HTR-8/SVneo (cell line): ENCODE results near the gene WNK2.
"Not testable (repeated sequence)": the region's sequence is repeated elsewhere in the genome, so short reads cannot be mapped to it uniquely, and the experiment has no call there.

ENCODE experiments used
- DNase-seq: peaks from one replicate; pipeline ENCODE4 v3.0.0; 2011; ENCODE audit warnings: low spot score, mixed read lengths; ENCODE audit not compliant: insufficient read length
- FAIRE-seq: peaks from 2 replicates; lab custom pipeline; 2011; peaks lifted over from hg19 to GRCh38; lab: Jason Lieb, UNC

WNK2 gene

DNA sequence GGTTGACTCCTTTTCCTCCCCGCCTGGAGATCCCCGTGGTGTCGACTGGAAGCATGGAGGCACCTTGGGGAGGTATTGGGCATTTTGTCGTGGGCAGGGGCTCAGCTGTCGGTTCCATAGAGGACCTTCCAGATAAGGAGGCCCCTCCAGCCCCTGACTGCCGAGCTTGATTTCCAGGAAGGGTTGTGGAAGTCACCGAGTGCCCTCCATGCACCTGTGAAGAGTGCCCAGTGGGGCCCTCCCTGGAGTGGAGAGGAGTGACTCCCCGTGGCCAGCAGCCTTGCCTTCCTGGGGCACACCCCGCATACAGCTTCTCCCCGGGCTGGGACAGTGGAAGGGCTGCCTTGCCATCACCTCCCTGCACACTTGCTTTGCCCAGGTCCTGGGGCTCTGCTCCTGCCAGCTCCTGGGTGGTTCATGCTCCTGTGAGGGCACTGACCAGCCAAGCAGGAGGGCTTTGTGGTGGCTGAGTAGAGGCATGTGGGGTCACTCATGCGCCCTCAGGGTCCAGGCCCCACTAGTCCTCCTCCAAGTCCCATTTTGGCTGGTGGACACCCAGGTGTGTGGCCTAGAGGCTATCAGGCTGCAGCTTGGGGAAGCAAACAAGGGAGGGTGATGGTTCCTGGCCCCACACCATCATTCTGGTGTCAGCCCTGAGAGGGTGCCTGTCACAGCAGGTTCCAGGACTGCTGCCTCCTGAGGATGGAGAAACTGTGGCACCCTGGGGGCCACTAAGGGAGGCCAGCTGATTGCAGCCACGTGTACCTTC, 133.0 kb downstream of the WNK2 start:
- FAIRE-seq (no peak), DNase-seq (no peak)

DNA sequence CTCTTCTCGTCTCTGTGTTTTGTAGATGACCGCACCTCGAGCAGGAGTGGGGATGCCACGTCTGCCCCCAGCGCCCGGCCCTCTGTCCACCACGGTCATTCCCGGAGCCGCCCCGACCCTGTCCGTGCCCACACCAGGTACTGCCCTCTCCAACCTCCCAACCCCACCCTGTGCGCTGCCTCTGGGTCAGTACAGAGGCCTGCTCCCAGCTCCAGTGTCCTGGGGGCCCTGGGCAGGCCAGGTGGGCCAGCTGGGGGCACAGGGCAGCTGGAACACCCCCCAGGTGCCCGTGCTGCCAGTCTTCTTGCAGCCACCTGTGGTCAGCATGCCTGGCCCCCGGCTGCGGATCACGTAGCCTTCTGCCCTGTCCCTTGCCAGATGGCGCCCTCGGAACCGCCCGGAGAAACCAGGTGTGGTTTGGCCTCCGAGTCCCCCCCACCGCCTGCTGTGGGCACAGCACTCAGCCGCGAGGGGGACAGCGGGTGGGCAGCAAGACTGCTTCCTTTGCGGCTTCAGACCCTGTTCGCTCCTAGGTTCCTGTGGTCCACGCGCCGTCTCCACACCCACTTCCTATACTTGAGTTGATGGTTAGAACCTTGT, 133.7 kb downstream of the WNK2 start:
- DNase-seq, result no peak
- no peak for FAIRE-seq

DNA sequence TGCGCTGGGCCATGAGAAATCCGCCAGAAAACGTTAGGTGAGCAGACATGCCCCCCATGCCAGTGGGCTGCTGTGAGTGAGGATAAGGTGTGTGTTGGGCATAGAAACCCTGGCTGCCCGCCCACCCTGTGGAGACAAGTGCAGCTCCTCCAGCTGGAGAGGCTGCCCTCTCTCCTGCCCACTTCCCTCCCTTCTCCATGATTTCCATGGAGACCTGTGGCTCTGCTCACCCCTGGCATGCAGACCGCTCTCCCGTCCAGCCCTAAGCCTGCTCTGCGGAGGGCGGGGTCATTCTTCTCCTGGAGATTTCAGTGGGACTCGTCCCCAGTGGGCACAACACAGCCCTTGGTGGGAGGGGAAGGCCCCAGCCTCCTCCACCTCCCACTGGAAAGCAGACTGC, 134.5 kb downstream of the WNK2 start:
- FAIRE-seq, result no peak
- DNase-seq, result no peak

DNA sequence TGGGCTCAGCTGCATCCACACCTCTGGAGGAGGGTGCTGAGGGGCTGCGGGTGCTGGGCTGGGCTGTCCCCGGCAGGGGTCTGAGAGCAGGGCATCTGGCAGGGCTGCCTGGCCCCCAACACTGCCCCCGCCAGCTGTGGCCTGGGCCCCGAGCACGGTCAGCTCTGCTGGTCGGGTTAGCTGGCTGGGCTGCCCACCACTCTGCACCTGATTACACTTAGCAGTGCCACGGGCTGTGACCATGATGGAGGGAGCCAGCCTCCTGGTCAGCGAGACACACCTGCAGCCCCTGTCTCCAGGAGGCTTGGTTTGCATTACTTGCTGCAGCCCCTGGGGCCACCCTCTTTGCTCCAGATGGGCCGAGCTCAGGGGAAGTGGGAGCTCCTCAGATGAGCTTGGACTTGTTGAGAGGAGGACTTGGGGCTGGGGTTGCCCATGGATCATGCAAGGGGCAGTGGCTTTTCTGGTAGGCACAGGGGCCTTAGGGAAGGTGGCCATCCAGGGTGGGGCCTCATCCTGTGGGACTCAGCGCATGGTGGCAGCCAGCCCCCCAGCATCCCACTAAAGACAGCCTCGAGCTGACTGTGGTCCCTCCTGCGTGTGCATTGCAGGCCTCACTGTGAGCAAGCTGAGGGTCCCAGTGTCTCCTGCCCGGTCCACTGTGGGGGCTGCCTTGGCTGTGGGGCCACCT, 135.5 kb downstream of the WNK2 start:
- FAIRE-seq (no peak), DNase-seq (no peak)

DNA sequence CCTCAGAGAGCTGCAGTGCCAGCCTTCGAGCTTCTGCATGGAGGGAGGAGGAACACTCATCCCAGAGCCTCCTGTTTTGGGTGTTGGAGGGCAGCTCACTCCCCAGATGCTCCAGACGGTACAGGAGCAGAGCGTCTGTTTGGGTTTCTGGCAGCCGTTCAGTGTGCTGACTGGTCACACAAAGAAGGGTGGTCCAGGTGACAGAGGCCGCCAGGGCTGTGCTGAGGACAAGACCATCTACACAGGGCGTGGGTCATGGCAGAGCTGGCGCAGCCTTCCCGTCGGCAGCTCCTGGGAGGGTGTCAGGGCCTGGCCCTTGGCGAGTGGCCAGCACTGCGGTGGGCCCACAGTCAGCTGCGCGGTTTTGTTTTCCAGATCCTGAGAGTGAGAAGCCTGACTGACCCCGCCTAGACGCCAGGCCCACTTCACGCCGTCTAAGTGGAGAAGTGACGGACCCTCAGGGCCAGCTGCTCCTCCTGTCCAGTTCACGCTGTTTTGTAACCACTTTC, 136.1 kb downstream of the WNK2 start:
- FAIRE-seq (no peak), DNase-seq (no peak)

DNA sequence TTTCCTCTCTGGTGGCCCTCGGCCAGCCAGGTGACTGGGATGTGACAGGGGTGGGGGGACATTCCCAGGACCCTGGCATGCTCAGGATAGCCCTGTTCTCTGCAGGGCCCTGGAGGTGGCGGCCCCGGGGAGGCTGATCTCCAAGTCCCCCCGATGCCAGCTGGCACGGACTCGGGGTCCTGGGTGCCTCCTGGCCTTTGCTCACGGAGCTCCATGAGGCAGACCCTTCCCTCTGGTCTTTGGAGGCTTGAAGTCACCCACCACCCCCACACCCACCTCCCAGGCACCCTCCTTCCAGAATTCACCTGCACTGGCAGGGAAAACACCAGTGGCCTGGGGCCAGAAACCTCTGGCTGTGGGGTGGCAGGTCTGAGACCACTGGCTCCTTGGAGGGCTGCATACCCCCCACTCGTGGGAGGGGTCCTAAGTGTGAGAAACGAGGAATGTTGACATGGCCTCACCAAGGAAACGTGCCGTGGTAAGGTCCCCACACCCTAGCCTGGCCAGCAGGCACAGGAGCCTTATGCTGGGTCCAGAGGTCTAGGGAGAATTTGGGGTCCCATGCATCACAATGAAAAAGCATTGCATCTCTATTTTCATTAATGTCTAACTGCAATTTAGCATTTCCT, 136.8 kb downstream of the WNK2 start:
- DNase-seq (no peak), FAIRE-seq (no peak)

DNA sequence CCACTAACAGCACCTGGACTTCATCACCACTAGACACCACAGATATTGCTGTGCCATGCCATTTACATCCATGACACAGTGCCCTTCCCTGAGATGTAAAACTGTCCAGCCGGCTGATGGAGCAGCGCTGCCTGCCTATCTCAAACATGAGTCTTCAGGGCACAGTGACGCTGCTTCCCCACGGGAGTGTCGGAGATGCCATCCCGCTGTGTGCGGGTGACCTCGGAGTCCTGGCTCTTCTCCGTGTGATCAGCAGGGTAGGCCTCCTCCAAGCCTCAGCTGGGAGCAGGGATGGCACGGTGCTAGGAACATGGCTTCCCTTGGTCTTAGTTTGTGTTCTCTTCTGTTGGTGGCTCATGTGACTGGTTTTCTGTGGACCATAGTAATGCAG, 137.3 kb downstream of the WNK2 start:
- FAIRE-seq, result no peak
- DNase-seq, result no peak

DNA sequence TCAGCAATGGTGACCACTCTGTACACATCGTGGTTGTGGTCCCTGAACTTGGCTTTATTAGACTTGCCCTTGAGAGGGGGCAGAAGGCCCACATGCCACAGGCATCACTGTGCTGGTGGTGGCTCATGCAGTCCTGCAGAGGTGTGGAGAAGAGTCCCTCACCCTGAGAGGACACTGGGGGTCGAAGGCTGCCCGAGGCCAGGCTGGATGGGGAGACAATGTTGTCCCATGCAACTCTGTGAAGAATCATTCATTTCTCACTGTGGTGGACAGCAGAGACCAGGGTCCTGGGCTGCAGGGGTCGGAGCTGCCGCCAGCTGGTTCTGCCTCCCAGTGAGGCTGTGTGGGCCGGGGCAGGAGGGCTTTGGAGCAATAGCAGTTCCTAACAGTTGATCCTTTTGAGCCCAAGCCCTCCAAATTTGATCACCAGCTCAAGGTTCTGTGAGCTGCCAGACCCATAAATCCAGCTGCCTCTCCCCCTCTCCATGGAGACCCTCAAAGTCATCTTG, 139.6 kb downstream of the WNK2 start:
- DNase-seq, FAIRE-seq: not testable (repeated sequence)

DNA sequence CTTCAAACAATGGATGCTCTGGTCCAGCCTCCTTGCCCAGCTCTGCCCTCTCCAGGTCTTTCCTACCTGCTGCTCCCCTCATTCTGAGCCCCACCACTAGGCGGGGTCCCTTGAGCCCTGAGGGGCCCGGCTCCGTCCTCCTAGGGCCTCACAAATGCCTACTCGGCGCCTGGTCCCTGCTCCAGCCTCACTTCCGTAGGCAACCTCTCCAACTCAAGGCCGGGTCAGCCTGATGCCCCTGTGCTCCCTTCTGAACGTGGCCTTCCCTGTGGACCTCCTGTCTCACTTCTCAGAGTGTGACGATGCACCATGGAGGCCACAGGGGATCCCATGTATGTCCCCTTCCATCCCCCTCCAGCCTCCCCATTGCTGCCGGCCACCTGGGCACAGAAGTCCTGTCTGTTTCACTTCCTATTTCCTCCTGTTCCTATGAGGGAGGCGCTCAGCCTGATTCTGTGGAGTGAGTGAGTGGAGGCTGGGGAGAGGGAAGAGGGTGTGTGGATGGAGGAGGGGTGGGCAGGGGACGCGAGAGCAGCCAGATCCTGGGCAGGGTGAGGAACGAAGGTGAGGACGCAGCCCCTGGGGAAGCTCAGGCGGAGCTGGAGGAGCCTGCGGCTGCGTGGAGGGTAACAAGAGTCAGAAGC, 140.4 kb downstream of the WNK2 start:
- DNase-seq (no peak), FAIRE-seq (no peak)

DNA sequence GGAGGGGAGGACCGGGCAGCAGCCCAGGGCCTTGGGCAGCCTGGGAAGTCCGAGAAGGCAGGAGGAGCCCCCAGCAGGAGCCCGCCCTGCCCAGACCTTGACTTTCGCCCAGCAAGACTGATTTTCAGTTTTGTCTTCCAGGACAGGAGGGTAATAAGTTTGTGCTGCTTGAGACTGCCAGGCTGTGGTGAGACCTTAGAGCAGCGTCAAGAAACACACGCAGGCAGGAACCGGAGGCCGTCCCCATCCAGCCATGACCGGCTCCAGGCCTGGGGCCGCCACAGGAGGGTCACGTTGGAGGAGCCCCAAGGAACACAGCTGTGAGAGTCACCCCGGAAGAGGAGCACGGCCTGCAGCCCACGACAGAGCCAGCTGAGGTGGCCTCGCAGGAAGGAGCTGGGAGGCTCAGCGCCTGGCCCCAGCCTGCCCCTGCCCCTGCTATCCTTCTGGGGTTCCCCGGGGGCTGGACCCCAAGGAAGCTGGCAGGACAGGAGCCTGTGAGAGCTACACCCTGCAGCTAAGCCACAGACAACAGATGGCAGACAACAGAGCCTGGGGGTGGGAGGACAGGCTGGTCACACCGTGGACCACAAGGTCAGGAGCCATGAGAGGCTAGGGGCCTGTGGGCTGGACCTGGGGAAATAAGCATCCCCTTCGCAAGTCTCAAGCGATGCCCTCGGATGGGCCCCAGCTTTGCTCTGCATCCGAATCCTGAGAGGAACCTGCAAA, 141.5 kb downstream of the WNK2 start:
- DNase-seq (no peak), FAIRE-seq (no peak)

DNA sequence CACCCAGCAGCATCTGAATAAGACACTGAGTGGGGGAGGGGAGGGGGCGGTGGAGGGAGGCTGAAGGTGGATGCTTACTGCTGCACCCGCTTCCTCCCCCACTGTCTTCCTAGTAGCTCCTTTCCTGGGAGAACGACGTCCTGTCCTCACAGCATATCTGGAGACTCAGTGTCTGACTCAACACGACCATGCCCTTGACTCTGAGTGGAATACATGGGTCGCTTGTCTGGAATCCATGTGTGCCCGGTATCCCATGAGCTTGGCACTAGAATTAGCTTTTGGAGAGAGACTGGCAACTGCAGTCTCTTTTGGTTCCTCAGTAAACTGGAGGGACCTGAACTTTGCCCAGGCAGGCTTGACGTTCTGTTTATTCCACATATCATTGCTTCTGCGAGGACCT, 142.1 kb downstream of the WNK2 start:
- DNase-seq (no peak), FAIRE-seq (no peak)

DNA sequence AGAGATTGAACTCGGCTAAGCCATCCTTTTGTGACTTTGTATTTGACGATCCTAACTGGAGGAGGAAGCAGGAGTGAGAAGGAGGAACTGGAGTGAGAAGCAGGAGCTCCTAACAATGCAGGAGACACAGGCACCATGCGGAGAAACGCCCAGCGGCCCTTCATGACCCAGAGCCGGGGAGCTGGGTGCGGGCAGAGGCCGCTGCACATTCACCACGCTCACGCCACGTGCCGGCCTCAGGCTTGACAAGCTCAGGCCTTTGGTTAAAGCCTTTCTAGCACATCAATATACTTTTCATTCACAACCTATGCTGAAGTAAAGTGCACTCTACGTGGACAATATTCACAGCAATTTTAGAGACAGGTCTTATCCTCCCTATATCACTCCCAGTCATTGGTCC, 142.7 kb downstream of the WNK2 start:
- no peak for FAIRE-seq
- DNase-seq, result no peak

DNA sequence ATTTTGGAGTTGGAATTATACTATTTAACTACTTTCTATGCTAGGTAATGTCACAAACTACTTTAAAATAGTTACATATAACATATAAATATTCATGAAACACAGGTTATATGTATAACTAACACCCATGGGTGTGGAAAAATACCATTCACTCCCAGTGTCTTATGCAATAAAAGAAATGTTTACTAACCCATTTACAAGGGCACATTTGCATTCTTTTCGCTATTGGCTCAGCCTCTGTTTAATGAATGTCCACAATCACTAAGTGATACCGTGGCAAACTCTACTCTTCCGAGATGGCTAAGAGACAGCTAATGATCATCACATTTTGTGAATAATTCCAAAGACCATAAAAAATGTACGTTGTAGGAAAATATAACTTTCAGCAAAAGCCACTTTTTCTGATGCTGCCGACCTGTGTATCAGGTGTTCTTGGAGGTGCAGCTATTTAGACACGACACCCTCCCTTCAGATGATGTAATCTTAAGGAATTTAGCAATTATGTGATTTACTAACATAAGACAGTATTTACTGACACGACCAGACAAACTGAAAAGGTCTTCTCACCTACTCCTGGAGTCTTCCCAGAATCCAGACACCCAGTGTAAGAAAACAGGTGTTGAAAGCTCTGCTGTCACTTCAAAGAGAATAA, 145.8 kb downstream of the WNK2 start:
- FAIRE-seq (no peak), DNase-seq (no peak)

DNA sequence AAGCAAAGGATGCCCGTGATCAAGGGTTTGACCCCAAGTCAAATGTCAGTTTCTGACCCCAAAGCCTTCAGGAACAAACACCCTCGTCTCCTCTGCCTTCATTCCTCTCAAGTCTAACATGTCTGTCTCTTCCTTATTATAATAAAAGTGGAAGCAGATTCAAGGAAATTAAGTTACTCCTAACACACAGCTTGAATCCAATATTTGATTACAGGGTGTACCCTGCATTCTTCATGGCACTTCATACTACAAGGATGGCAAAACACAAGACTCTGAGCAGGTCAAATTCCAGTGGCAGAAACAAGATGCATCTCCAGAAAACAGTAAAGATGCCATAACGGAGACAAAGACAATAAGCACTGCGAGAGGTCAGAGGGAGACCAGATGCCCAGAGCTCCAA, 148.4 kb downstream of the WNK2 start:
- FAIRE-seq, result no peak

DNA sequence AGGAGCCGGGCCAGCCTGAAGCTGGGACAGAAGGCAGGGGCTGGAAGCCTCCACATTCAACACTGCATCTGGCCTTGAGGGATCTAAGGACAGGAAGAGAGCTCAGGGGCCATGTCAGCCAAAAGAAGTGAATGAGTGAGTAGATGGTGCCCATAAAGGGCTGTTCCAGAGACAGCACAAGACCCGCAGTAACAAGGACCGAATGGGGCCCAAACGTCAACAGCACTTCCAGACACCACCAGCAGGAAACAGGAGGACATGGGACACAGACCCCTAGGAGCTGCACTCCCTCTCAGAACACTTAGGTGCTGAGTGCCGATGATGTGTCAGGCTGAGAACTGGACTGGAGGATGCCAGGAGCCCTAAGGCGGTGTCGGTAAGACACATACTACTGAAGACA, 152.8 kb downstream of the WNK2 start:
- no peak for FAIRE-seq

More for the DNA sequence above, 148.4 kb downstream of the WNK2 start:
- DNase-seq, result no peak

DNA sequence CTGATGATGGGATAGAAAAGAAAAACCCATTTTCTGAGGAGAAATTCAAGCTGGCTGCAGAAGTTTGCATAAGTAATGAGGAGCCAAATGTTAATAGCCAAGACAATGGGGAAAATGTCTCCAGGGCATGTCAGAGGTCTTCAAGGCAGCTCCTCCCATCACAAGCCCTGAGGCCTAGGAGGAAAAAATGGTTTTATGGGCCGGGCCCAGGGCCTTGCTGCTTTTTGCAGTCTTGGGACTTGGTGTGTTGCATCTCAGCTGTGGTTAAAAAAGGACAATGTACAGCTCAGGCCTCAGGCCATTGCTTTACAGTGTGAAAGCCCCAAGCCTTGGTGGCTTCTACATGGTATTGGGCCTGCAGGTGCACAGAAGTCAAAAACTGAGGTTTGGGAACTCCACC, 154.3 kb downstream of the WNK2 start:
- DNase-seq, FAIRE-seq: not testable (repeated sequence)

More for the DNA sequence above, 152.8 kb downstream of the WNK2 start:
- DNase-seq, result no peak

DNA sequence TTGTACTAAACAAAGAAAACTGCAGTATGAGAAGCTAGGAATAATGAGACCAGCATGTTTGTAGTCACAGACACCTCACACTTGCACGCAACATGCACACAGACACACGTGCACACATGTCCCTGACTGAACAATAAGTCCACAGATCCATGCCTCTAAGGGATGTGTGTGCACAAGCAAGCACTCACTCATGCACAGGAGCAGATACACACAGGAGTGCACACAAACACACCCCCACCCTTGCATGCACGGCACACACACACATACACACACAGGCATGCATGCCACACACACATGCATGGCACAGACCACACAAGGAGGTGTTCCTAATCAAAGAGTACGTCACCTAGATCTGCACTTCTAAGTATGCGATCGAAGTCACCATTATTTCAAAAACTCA, 156.2 kb downstream of the WNK2 start:
- FAIRE-seq (no peak), DNase-seq (no peak)

DNA sequence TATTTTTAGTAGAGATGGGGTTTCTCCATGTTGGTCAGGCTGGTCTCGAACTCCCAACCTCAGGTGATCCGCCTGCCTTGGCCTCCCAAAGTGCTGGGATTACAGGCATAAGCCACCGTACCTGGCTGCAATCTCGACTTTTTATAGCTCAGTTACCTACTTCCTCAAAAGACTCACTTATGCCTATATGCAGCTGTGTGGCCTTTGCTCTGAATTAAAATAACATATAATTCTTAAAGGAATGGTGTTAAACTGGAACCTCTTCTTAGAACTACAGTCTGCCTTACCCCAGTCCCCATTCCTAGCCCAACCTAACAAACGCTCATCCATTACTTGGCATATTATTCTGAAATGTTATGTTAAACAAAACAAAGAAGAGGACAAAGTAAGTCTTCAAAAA, 157.9 kb downstream of the WNK2 start:
- not testable (repeated sequence) for FAIRE-seq, DNase-seq

DNA sequence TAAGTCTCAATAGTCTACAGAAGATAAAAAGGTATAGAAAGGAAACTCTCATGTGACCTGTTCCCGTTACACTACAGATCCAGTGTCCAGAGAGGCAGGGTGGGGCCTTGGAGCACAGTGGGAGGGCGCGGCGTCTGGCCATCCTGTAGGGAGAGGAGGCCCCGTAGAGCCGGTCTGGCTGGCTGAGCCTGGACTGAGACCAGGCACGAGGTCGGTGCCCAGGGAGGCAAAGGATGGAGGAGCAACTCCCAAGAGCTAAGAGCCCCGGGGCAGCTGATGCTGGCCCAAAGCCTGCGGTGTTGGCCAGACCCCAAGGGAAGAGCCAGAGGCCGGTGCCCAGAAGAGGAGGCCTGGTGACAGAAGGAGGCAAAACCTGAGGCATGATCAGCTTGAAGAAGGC, 158.5 kb downstream of the WNK2 start:
- not testable (repeated sequence) for FAIRE-seq, DNase-seq
